Mucosa of descending colon (tissue), 3 donors: ENCODE measurements around the gene LMOD3. TPM values are rescaled to one million over a fixed set of nuclear protein-coding genes. Genes with fewer than 3 reads are reported as not detected.

Experiments used
- ATAC-seq: fragments of 200-7000 bp; cut with Tn5 transposase; one replicate; pipeline ENCODE4 v1.9.1; 2020; ENCODE audit warnings: mild to moderate bottlenecking, moderate library complexity
- DNase-seq, 3 donors: peaks; one replicate each; pipeline ENCODE4 v3.0.0-alpha.2; 2020
- H3K36me3 ChIP-seq: fragments of 200-600 bp; one replicate; pipeline ENCODE4 v1.8.0; 2021; ENCODE audit warnings: low read depth, mild to moderate bottlenecking
- H3K4me1 ChIP-seq: fragments of 200-600 bp; one replicate; pipeline ENCODE4 v1.8.0; 2021; ENCODE audit warnings: low read depth, mild to moderate bottlenecking
- H3K4me3 ChIP-seq: fragments of 200-600 bp; one replicate; pipeline ENCODE4 v1.8.0; 2021; ENCODE audit warnings: mild to moderate bottlenecking
- H3K9me3 ChIP-seq: fragments of 200-600 bp; one replicate; pipeline ENCODE4 v1.8.0; 2021; ENCODE audit warnings: mild to moderate bottlenecking
- CTCF ChIP-seq: fragments of 200-600 bp; IDR thresholded peaks from one replicate; pipeline ENCODE4 v1.8.0; 2022; ENCODE audit warnings: antibody characterized with exemption, mild to moderate bottlenecking
- intact Hi-C, 2 donors: fragments of 100-400 bp; cut with DNase I in 1 of 2; cut with micrococcal nuclease in 1 of 2; formaldehyde crosslinking; loops; one replicate each; pipeline versions ENCODE4 v1.11.0 to v1.11.1; 2022; cut with DNase I, micrococcal nuclease
- total RNA-seq, 3 donors: library from RNA; stranded (reverse); fragmentation: NEBNext Ultra II Directional in 2 of 3; extraction: Animal tissue kit (Norgen Biotek cat#: 25700) in 2 of 3; gene quantifications; one replicate each; pipeline versions ENCODE4 v1.2.1 to v1.2.4, GENCODE V29; 2021 to 2023
- donor health status: DM: no; HTN: no; CAD: no; lungs with moderate emphysema.
- donor health status: DM: no; HTN: no; CAD: no.
- donor health status: DM: no; HTN: yes; CAD: no.

LMOD3 gene
- total RNA-seq, 3 donors from 2014 or later = 0.13 to 0.34 TPM; not detected in 1

DNA sequence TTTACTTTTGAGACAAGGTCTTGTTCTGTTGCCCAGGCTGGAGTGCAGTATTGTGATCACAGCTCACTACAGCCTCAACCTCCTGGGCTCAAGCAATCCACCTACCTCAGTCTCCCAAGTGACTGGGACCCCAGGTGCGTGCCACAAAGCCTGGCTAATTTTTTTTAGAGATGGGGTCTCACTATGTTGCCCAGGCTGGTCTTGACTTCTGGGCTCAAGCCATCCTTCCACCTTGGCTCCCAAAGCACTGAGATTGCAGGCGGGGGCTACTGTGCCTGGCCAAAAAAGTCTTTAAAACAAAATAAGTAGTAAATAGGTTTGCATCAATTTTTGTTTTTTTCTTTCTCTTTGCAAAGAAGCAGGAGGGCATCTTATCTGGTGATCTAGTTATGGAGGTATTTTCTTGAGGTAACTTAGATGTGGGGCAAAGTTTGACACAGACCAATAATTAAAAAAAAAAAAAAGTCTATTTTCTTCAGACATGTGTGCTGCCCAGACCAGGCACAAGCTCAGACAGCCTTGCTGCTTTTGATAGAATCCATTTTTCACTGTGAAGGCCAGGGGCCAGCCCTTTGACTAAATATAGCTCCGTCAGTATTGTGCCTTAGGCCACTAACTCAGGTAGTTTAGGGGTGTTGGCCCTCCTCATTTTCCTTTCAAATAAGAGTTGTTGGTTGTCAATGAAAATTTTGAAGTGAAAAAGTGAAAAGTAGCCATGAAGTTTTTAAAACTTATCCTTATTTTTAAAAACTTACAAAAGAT, 35.2 kb downstream of the LMOD3 start:
- DNase-seq (no peak), ATAC-seq (no peak)
- Histone ChIP-seq H3K36me3 (no peaks in the 10 kb centered on the region), H3K4me1 (peaks cover 44% of the 10 kb centered on the region), H3K4me3 (no peak overlapping the region), H3K9me3 (no peaks in the 10 kb centered on the region)
- no peak for TF ChIP-seq CTCF
- intact Hi-C loops = no loop called here

GRCh38 chr3:69085833-69086722, 36.3 kb downstream of the LMOD3 start:
- Histone ChIP-seq H3K36me3 (no peaks in the 10 kb centered on the region), H3K9me3 (no peaks in the 10 kb centered on the region), H3K4me3 (peak overlapping the region; percentile 76), H3K4me1 (peaks cover 42% of the 10 kb centered on the region)
- no peak for TF ChIP-seq CTCF
- peak; percentile 89 to 92 (median 89) for DNase-seq
- peak; percentile 82 for ATAC-seq
- intact Hi-C loops = no loop called here

DNA sequence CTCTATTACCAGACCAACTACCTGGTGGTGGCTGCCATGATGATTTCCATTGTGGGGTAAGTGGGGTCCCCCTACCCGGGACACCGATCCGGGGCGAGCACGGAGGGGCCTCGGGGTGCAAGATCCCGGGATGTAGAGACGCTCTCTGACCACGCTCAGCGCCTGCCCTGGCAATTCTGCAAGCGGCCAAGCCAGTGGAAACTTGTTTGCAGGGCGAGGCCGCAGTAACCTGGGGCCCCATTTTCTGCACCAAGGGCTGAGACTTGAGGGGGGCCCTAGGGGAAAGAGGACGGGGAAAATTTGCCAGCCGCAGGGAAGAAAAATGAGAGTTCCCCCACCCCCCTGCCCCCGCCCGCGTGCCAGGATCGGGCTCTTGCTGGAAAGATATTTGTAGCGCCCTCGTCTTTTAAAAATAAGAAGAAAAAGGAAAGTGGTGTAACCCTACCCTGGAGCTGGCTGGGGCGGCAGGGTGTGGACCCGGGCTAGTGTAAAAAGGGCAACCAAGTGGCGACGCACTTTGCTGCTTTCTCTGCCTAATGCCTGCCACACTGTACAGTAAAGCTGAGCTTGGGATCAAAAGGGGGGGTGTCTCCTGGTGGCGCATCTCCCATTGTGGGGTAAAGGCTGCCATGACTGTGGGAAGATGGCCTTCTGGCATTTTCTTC, 37.1 kb downstream of the LMOD3 start:
- no peaks in the 10 kb centered on the region for H3K9me3 ChIP-seq
- ATAC-seq = peak; percentile 21
- DNase-seq = peak; percentile 54 to 74 (median 63)
- H3K4me1 ChIP-seq = peaks cover 45% of the 10 kb centered on the region
- peak overlapping the region; percentile 76 for H3K4me3 ChIP-seq
- no peaks in the 10 kb centered on the region for H3K36me3 ChIP-seq
- TF ChIP-seq CTCF = no peak
- intact Hi-C loops = no loop called here

- H3K9me3 ChIP-seq = no peaks in the 10 kb centered on the region
- no peaks in the 10 kb centered on the region for H3K36me3 ChIP-seq
- H3K4me3 ChIP-seq = peak within 1 kb of the TSS; percentile 76
- intact Hi-C loops = no loop called here
- no peak for TF ChIP-seq CTCF
- H3K4me1 ChIP-seq = peaks cover 44% of the 10 kb centered on the region
- peak; percentile 95 to 97 (median 95) for DNase-seq
- ATAC-seq = peak; percentile 78
These were observed 37.8 kb downstream of the LMOD3 start, which contains the start of gene ARL6IP5 for GRCh38 chr3:69084326-69085167. TSS of gene ARL6IP5 (plus strand) at chr3:69084937. CDS start at chr3:69085048, 111 bp downstream.

DNA sequence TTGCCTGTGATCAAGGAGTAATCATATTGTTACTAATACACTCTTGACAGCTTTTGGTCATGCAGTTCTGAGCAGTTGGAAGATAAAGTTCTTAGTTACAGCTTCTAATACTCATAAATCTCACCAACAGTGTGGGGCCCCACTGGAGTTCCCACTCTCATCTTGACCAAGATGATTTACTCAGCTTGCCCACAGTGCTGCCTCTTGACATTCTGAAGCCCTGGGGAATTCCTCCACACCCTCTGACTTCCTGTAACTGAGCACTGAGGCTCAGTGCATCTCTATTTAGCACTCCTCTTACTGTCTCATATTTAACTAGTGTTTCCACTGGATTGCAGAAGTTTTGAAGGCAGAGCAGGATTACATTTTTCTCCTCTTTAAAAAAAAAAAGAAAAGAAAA, 39.6 kb downstream of the LMOD3 start:
- peak in 1 of 3 donors; percentile 60 for DNase-seq
- H3K4me1 ChIP-seq = peaks cover 42% of the 10 kb centered on the region

More for the DNA sequence above, 39.6 kb downstream of the LMOD3 start:
- intact Hi-C loops = no loop called here
- no peak for ATAC-seq
- Histone ChIP-seq H3K36me3 (no peaks in the 10 kb centered on the region), H3K4me3 (no peak overlapping the region), H3K9me3 (no peaks in the 10 kb centered on the region)
- no peak for TF ChIP-seq CTCF
